ENCODE results near the gene IL13RA1.

DNA sequence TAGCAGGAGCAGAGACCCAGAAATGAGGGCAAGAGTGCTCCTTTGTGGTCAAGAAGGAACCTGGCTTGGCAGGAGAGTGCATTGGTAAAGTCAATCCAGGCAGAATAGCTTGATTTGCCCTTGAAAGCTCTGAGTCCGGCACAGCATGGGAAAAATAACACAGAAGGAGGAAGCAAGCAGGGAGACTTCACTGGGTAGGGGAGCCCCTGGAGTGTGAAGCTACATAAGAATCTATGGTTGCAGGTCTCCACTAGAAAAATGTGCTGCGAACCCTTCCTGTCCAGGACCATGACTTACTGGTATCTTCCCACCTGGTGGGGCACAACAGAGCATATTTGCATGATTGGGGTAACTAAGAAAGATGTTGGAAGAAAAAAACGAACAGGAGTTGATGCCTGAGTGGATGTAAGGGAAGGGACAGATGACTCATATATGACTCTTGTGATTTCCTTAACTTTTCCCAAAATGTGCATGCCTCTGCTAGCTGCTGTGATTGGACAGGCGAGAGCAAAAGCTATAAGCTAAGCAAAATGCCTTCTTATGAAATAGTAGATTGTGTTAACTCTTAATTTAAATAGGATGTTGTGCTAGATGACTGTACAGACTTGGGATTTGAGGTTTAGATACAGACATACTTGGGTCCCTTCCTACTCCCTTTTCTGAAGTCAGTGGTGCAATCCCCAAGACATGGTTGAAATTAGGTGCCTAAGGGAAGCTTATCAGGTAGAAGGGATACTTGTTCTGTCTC lies 3.3 kb downstream of the IL13RA1 start:
- TF ChIP-seq CTCF (conservative IDR thresholded peaks at IDR 0.05) (no peak), EZH2 (IDR thresholded peaks at IDR 0.05; ENCODE audit: low read depth) (no peak)

Data from PC-9 (cell line).